SK-N-SH treated with all-trans-retinoic acid at 6 μM for 48 hours (cell line): ENCODE results near the gene RNF224.

Experiments used
- ATAC-seq: fragments of 200-7000 bp; cut with Tn5 transposase; 3 replicates; pipeline ENCODE4 v1.9.1; 2020; ENCODE audit warnings: mild to moderate bottlenecking, moderate library complexity
- ARNTL ChIP-seq: fragments of 450-650 bp; formaldehyde crosslinking; IDR thresholded peaks from 2 replicates; pipeline ENCODE4 v1.5.0; 2020; ENCODE audit warnings: low read depth, mild to moderate bottlenecking, moderate library complexity, borderline replicate concordance
- BACH2 ChIP-seq: fragments of 250-450 bp; sonication (Bioruptor Pico); IDR thresholded peaks from 2 replicates; pipeline ENCODE4 v1.9.0; 2021; ENCODE audit warnings: mild to moderate bottlenecking, borderline replicate concordance
- CREB5 ChIP-seq: fragments of 250-450 bp; sonication (Bioruptor Pico); IDR thresholded peaks from 2 replicates; pipeline ENCODE4 v1.5.1; 2020; ENCODE audit warnings: low read depth, mild to moderate bottlenecking, moderate library complexity
- CSDC2 ChIP-seq: fragments of 250-450 bp; sonication (Bioruptor Pico); IDR thresholded peaks from 2 replicates; pipeline ENCODE4 v1.5.0; 2020; ENCODE audit warnings: mild to moderate bottlenecking, moderate library complexity
- CSRNP3 ChIP-seq: fragments of 250-450 bp; sonication (Bioruptor Pico); IDR thresholded peaks from 2 replicates; pipeline ENCODE4 v1.5.1; 2021; ENCODE audit warnings: mild to moderate bottlenecking, moderate library complexity
- ESRRG ChIP-seq: fragments of 250-450 bp; sonication (Bioruptor Pico); IDR thresholded peaks from 2 replicates; pipeline ENCODE4 v1.6.1; 2021; ENCODE audit warnings: mild to moderate bottlenecking
- GLIS3 ChIP-seq: fragments of 250-450 bp; sonication (Bioruptor Pico); IDR thresholded peaks from 2 replicates; pipeline ENCODE4 v1.5.0; 2020; ENCODE audit warnings: mild to moderate bottlenecking, moderate library complexity
- ISL1 ChIP-seq: fragments of 250-450 bp; sonication (Bioruptor Pico); IDR thresholded peaks from 2 replicates; pipeline ENCODE4 v2.1.2; 2022; ENCODE audit warnings: mild to moderate bottlenecking, moderate library complexity
- OSR1 ChIP-seq: fragments of 250-450 bp; sonication (Bioruptor Pico); IDR thresholded peaks from 2 replicates; pipeline ENCODE4 v1.8.0; 2022; ENCODE audit warnings: moderate library complexity, mild to moderate bottlenecking, inconsistent platforms
- PATZ1 ChIP-seq: fragments of 250-450 bp; sonication (Bioruptor Pico); IDR thresholded peaks from 2 replicates; pipeline ENCODE4 v1.8.0; 2020; ENCODE audit warnings: mild to moderate bottlenecking, moderate library complexity, borderline replicate concordance
- POU6F1 ChIP-seq: fragments of 250-450 bp; sonication (Bioruptor Pico); IDR thresholded peaks from 2 replicates; pipeline ENCODE4 v1.8.0; 2021; ENCODE audit warnings: low read depth, mild to moderate bottlenecking, moderate library complexity, borderline replicate concordance
- RARB ChIP-seq: fragments of 250-450 bp; sonication (Bioruptor Pico); IDR thresholded peaks from 2 replicates; pipeline ENCODE4 v1.8.0; 2021; ENCODE audit warnings: mild to moderate bottlenecking, moderate library complexity
- SNAI2 ChIP-seq: fragments of 250-450 bp; sonication (Bioruptor Pico); IDR thresholded peaks from 2 replicates; pipeline ENCODE4 v1.5.0; 2020; ENCODE audit warnings: mild to moderate bottlenecking, moderate library complexity
- TCF4 ChIP-seq: fragments of 250-450 bp; sonication (Bioruptor Pico); IDR thresholded peaks from 2 replicates; pipeline ENCODE4 v1.8.0; 2021; ENCODE audit warnings: mild to moderate bottlenecking, moderate library complexity, borderline replicate concordance
- TOX ChIP-seq: fragments of 250-450 bp; sonication (Bioruptor Pico); IDR thresholded peaks from 2 replicates; pipeline ENCODE4 v1.8.0; 2021; ENCODE audit warnings: mild to moderate bottlenecking, moderate library complexity, borderline replicate concordance
- TSHZ2 ChIP-seq: fragments of 250-450 bp; sonication (Bioruptor Pico); IDR thresholded peaks from 2 replicates; pipeline ENCODE4 v1.5.0; 2020; ENCODE audit warnings: mild to moderate bottlenecking, moderate library complexity
- ZC3H10 ChIP-seq: fragments of 250-450 bp; sonication (Bioruptor Pico); IDR thresholded peaks from 2 replicates; pipeline ENCODE4 v1.5.1; 2021; ENCODE audit warnings: mild to moderate bottlenecking, moderate library complexity
- ZFP3 ChIP-seq: fragments of 250-450 bp; sonication (Bioruptor Pico); IDR thresholded peaks from 2 replicates; pipeline ENCODE4 v1.5.0; 2020; ENCODE audit warnings: mild to moderate bottlenecking, moderate library complexity
- ZFP30 ChIP-seq: fragments of 450-650 bp; formaldehyde crosslinking; IDR thresholded peaks from 2 replicates; pipeline ENCODE4 v1.5.0; 2022; ENCODE audit warnings: mild to moderate bottlenecking, moderate library complexity
- ZNF565 ChIP-seq: fragments of 450-650 bp; formaldehyde crosslinking; conservative IDR thresholded peaks from 2 replicates; pipeline ENCODE4 v1.5.0; 2020; ENCODE audit warnings: low read depth, mild to moderate bottlenecking, moderate library complexity
- ZNF70 ChIP-seq: fragments of 450-650 bp; formaldehyde crosslinking; IDR thresholded peaks from 2 replicates; pipeline ENCODE4 v1.5.0; 2020; ENCODE audit warnings: mild to moderate bottlenecking, moderate library complexity
- ZNF8 ChIP-seq: fragments of 450-650 bp; formaldehyde crosslinking; IDR thresholded peaks from 2 replicates; pipeline ENCODE4 v1.5.0; 2020; ENCODE audit warnings: mild to moderate bottlenecking, moderate library complexity

Gene RNF224

GRCh38 chr9:137234758-137235423, 7.6 kb downstream of the RNF224 start:
- ATAC-seq = no peak
- TF ChIP-seq GLIS3 (CRISPR knock-in tag) = no peak
- no peak for TF ChIP-seq ZFP30 (CRISPR knock-in tag)
- no peak for TF ChIP-seq ZC3H10 (CRISPR knock-in tag)
- TF ChIP-seq POU6F1 (CRISPR knock-in tag) = no peak
- no peak for TF ChIP-seq CSRNP3 (CRISPR knock-in tag)
- TF ChIP-seq CSDC2 = no peak
- TF ChIP-seq ESRRG (CRISPR knock-in tag) = no peak
- TF ChIP-seq SNAI2 (CRISPR knock-in tag) = no peak
- TF ChIP-seq PATZ1 (CRISPR knock-in tag) = no peak
- TF ChIP-seq ISL1 (CRISPR knock-in tag) = no peak

- no peak for TF ChIP-seq RARB (CRISPR knock-in tag)
- no peak for TF ChIP-seq CSRNP3 (CRISPR knock-in tag)
- TF ChIP-seq ZNF565 = no peak
- no peak for TF ChIP-seq BACH2 (CRISPR knock-in tag)
- TF ChIP-seq POU6F1 (CRISPR knock-in tag) = no peak
- no peak for TF ChIP-seq ESRRG (CRISPR knock-in tag)
- no peak for TF ChIP-seq CREB5 (CRISPR knock-in tag)
- no peak for TF ChIP-seq GLIS3 (CRISPR knock-in tag)
- no peak for TF ChIP-seq TOX
- TF ChIP-seq TCF4 (CRISPR knock-in tag) = no peak
- TF ChIP-seq ZFP3 = no peak
- TF ChIP-seq ARNTL (CRISPR knock-in tag) = no peak
- TF ChIP-seq ZFP30 (CRISPR knock-in tag) = no peak
- no peak for TF ChIP-seq OSR1 (CRISPR knock-in tag)
- no peak for TF ChIP-seq TSHZ2 (CRISPR knock-in tag)
- no peak for TF ChIP-seq ZNF8 (CRISPR knock-in tag)
- TF ChIP-seq ZNF70 (CRISPR knock-in tag) = no peak
- TF ChIP-seq SNAI2 (CRISPR knock-in tag) = no peak
- no peak for TF ChIP-seq CSDC2
- TF ChIP-seq ZC3H10 (CRISPR knock-in tag) = no peak
- no peak for ATAC-seq
Observed at GRCh38 chr9:137235424-137236237, 8.3 kb downstream of the RNF224 start.
